Nephron (organoid): ENCODE data around the gene RPL29.
A peak's percentile ranks its signal among the peaks of the same experiment; 100 is the strongest.

Experiments
- H3K27ac Mint-ChIP-seq, 3 experiments: 2 replicates each; pipeline ENCODE4 v1.8.0; 2020; ENCODE audit warnings: mixed read lengths in 3 of 3, mild to moderate bottlenecking in 2 of 3, moderate library complexity in 1 of 3
- H3K27me3 Mint-ChIP-seq: 2 replicates; pipeline ENCODE4 v1.8.0; 2021; ENCODE audit warnings: low read depth, mild to moderate bottlenecking, moderate library complexity, mixed read lengths
- H3K36me3 Mint-ChIP-seq: 2 replicates; pipeline ENCODE4 v1.8.0; 2020; ENCODE audit warnings: low read depth, mixed read lengths
- H3K4me1 Mint-ChIP-seq: 2 replicates; pipeline ENCODE4 v1.8.0; 2020; ENCODE audit warnings: mixed read lengths
- H3K4me3 Mint-ChIP-seq, 3 experiments: 2 replicates each; pipeline ENCODE4 v1.8.0; 2020; ENCODE audit warnings: mild to moderate bottlenecking in 3 of 3, mixed read lengths in 3 of 3, moderate library complexity in 2 of 3
- H3K9me3 Mint-ChIP-seq: 2 replicates; pipeline ENCODE4 v1.8.0; 2020; ENCODE audit warnings: mixed read lengths
- TF ChIP-seq, protein P1 (sequence below), 3 experiments: fragments of 200-600 bp; sonication (generic); IDR thresholded peaks; one replicate each; pipeline ENCODE4 v1.5.0; 2021; ENCODE audit warnings: antibody characterized with exemption in 3 of 3; ENCODE audit not compliant: unreplicated experiment in 3 of 3

Gene RPL29

DNA sequence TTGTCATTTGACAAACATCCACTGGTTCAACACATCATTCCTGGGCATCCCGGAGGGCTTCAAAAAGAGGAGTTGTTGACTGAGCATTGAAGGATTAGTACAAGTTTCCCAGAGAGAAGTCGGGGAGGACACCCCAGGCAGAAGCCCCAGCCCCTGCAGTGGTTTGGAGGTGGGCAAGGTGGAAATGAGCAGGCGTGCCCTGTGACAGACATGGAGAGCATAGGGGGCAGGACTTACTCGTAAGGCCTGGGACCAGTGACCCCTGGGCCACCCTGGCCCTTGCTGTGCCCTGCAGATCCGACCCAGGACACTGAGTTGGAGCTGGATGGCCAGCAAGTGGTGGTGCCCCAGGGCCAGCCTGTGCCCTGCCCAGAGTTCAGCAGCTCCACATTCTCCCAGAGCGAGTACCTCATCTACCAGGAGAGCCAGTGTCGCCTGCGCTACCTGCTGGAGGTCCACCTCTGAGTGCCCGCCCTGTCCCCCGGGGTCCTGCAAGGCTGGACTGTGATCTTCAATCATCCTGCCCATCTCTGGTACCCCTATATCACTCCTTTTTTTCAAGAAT lies 47.6 kb downstream of the RPL29 start:
- Mint-ChIP-seq H3K36me3 (no peaks in the 10 kb centered on the region), H3K9me3 (no peaks in the 10 kb centered on the region), H3K4me1 (peaks cover 3% of the 10 kb centered on the region), H3K27ac (peak overlapping the region in 2 of 3 experiments; percentile 62 to 72), H3K27me3 (peaks cover 4% of the 10 kb centered on the region), H3K4me3 (no peak overlapping the region)
- TF ChIP-seq, protein P1, sequence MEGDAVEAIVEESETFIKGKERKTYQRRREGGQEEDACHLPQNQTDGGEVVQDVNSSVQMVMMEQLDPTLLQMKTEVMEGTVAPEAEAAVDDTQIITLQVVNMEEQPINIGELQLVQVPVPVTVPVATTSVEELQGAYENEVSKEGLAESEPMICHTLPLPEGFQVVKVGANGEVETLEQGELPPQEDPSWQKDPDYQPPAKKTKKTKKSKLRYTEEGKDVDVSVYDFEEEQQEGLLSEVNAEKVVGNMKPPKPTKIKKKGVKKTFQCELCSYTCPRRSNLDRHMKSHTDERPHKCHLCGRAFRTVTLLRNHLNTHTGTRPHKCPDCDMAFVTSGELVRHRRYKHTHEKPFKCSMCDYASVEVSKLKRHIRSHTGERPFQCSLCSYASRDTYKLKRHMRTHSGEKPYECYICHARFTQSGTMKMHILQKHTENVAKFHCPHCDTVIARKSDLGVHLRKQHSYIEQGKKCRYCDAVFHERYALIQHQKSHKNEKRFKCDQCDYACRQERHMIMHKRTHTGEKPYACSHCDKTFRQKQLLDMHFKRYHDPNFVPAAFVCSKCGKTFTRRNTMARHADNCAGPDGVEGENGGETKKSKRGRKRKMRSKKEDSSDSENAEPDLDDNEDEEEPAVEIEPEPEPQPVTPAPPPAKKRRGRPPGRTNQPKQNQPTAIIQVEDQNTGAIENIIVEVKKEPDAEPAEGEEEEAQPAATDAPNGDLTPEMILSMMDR (IDR thresholded peaks at IDR 0.05; ENCODE audit: unreplicated experiment in 3 of 3) = no peak

DNA sequence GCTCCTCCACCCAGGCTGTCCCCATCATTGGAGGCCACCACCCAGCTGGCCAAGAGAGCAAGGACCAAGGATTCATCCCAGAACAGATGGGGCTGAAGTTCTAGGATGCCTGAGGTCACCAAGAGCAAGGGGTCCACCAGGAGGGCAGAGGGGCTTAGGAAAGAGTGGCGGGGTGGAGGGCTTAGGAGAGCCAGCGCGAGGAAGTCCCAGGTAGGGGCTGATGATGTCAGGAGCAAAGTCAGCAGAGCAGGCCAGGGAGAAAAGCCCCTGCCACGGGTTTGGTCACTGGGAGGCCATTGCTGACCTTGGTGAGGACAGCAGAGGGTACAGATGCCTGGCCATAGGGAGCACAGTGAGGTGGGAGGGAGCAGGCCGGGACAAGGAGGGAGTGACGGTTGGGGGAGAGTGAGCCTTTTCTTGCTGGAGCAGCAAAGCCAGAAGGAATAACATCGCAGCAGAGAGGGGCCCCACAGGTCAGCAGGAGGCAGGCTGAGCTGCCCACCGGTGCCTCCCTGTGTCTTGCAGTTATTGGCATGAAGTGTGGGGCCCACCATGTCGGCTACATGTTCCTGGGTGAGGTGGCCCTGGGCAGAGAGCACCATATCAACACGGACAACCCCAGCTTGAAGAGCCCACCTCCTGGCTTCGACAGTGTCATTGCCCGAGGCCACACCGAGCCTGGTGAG lies 48.3 kb downstream of the RPL29 start:
- TF ChIP-seq, protein P1 (IDR thresholded peaks at IDR 0.05; ENCODE audit: unreplicated experiment in 3 of 3) = no peak
- Mint-ChIP-seq H3K36me3 (no peaks in the 10 kb centered on the region), H3K4me1 (no peaks in the 10 kb centered on the region), H3K27me3 (peaks cover 3% of the 10 kb centered on the region), H3K4me3 (no peak overlapping the region), H3K27ac (peak overlapping the region in 1 of 3 experiments; percentile 62), H3K9me3 (no peaks in the 10 kb centered on the region)

DNA sequence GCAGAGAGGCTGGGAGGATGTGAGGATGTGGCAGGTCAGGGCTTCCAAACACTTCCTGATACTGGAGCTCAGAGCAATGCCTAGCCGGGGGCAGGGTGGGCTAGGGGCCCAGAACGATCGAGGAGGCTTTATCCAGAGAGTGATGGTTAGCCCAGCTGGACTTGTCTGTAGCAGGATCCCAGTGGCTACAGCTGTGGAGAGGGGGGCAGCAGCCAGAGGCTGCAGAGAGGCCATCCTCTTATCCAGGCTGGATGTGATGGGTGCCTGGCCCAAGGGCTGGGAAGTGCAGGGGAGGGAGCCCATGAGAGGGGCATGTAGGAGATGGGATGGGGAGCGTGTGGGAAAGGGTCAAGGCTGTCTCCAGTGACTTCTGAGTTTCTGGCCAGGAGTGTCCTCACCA lies 48.9 kb downstream of the RPL29 start:
- Mint-ChIP-seq H3K4me1 (peaks cover 5% of the 10 kb centered on the region), H3K27ac (no peak overlapping the region), H3K9me3 (no peaks in the 10 kb centered on the region), H3K36me3 (no peaks in the 10 kb centered on the region), H3K27me3 (no peaks in the 10 kb centered on the region), H3K4me3 (no peak overlapping the region)
- TF ChIP-seq, protein P1 (IDR thresholded peaks at IDR 0.05; ENCODE audit: unreplicated experiment in 3 of 3) = no peak

DNA sequence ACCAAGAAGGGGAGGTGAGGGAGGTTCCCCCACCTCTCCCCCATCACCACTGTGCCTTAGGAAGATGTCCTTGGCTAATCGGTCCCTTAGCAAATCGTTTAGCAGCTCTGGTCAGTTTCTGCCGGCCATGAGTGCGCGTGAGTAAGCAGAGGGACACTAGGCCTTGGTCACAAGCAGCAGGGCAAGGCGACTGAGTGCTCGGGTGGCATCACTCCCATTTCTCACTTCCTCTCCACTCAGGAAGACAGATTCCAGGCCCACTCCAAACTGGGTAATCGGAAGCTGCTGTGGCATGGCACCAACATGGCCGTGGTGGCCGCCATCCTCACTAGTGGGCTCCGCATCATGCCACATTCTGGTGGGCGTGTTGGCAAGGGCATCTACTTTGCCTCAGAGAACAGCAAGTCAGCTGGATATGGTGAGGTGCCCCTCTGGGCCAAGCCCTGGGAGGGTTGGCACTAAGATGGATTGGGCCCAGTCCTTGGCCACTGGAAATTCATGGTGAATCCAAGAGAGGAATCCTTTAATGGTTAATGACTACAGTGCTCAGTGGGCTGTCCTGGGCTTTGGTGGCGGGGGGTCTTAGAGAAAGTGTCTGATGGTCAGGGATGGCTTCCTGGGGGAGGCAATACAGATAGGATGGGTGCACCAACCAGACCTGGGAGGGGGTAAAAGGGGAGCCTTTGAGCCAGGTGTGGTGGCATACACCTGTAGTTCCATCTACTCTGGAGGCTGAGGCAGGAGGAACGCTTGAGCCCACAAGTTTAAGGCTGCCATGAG lies 49.6 kb downstream of the RPL29 start:
- Mint-ChIP-seq H3K4me1 (peaks cover 10% of the 10 kb centered on the region), H3K27ac (peak overlapping the region in 2 of 3 experiments; percentile 35 to 48), H3K27me3 (no peaks in the 10 kb centered on the region), H3K36me3 (no peaks in the 10 kb centered on the region), H3K9me3 (no peaks in the 10 kb centered on the region), H3K4me3 (no peak overlapping the region)
- TF ChIP-seq, protein P1 (IDR thresholded peaks at IDR 0.05; ENCODE audit: unreplicated experiment in 3 of 3) = no peak

DNA sequence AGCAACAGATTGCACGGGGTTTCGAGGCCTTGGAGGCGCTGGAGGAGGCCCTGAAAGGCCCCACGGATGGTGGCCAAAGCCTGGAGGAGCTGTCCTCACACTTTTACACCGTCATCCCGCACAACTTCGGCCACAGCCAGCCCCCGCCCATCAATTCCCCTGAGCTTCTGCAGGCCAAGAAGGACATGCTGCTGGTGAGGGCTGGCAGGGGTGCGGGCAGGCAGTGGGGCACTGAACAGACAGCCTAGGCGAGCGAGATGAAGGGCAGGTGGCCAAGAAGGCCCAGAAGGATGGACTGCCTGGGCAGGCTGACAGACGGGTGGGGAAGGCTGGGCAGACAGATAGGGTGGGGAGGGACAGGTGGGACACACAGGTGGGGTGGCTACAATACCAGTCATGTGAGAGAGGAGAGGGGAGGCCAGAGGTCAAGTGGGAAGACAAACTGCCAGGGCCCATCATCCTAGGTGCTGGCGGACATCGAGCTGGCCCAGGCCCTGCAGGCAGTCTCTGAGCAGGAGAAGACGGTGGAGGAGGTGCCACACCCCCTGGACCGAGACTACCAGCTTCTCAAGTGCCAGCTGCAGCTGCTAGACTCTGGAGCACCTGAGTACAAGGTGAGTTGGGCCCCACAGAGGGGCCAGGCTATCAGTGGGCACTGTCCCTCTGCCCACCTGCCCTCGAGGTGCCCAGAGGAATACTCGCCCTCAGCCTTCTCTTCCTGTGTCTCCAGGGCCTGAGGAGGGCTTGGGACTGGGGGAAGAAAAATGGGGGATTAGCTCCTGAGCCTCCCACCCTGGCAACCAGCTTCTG lies 50.5 kb downstream of the RPL29 start:
- TF ChIP-seq, protein P1 (IDR thresholded peaks at IDR 0.05; ENCODE audit: unreplicated experiment in 3 of 3) = no peak
- no peak overlapping the region for H3K4me3 Mint-ChIP-seq
- no peaks in the 10 kb centered on the region for H3K27me3 Mint-ChIP-seq
- no peaks in the 10 kb centered on the region for H3K9me3 Mint-ChIP-seq
- peaks cover 19% of the 10 kb centered on the region for H3K4me1 Mint-ChIP-seq
- H3K27ac Mint-ChIP-seq = peak overlapping the region in 1 of 3 experiments; percentile 48
- peaks cover 4% of the 10 kb centered on the region for H3K36me3 Mint-ChIP-seq
